DMS53 treated with DMSO at 0.1 percent for 48 hours (cell line): Measurements from ENCODE around the gene MACF1.

Source experiments
- DNase-seq: peaks from one replicate; lab custom pipeline; 2025; ENCODE audit not compliant: unreplicated experiment; lab: John Stamatoyannopoulos, UW

MACF1 gene

GRCh38 chr1:39258925-39259244, 54.4 kb downstream of the MACF1 start:
- DNase-seq = no peak

- no peak for DNase-seq
Observed at GRCh38 chr1:39261712-39262221, 57.3 kb downstream of the MACF1 start.

- DNase-seq = no peak
Observed at GRCh38 chr1:39262802-39263201, 58.3 kb downstream of the MACF1 start.

DNA sequence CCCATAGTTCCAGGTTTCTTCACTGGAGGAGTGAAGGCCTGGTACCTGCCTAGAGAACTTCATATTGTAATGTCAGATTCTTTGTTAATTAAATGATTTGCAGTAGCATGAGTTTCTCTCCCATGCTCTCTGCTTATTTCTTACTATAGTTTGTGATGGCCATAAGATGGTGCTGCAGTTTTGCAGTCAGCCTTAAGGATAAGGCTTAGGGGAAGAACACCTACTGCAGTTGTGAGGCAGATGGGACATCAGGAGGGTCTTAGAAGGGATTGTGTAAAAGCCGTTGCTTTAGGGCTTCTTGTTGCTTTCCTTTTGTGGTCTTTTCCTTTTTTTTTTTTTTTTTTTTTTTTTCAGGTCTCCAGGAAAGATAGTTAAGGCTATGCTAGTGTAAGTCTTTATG, 61.8 kb downstream of the MACF1 start:
- no peak for DNase-seq

GRCh38 chr1:39266792-39267191, 62.3 kb downstream of the MACF1 start:
- DNase-seq = no peak

DNA sequence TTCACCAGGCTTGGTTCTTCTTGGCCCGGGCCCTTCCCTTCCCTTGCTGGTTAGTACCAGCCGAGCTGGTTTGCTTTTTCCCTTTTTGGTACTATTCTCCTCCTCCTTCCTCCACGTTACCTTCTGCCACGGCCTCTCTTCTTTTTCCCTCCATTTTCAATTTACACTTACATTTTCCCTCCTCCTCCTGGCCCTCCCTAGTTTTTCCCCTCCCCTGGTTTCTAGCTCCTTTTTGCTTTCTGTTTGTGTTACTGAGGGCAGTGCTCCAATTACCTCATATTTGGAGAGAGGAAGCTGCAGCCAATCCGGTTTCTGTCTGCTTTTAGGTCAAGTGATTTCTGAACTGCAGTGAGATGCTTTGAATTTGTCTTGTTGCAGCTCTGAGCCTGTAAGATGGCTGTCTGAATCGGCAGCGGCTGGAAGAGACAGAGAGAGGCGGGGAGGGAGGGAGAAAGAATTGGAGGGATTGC, 63.7 kb downstream of the MACF1 start:
- DNase-seq = peak; percentile 42

- no peak for DNase-seq
Observed at GRCh38 chr1:39268906-39269305, 64.4 kb downstream of the MACF1 start.

GRCh38 chr1:39269349-39269748, 64.9 kb downstream of the MACF1 start:
- no peak for DNase-seq

DNA sequence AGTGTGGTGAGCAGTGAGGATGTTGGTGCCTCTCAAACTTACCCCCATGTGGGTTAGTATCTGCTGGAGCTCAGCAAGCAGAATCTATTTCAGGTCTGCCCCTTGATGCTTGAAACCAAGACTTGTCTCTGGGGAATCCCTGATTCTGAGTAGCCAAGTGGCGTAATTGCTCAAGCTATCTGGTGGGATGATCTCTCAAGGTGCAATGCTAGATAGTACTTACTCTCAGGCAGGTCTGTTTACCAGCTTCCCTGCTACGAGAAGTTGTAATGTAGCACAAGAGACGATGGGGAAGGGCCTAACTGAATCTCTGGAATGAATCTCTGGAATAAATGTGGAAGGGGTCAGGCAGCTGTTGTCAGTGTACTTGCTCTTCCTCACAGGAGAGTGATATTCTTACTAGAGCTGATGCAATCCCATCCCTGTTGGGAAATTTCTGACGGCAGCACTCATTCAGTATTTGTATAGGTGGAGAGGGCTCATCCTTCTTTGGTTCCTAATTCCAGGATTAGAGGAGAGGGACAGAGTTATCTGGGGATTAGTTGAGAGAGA, 65.4 kb downstream of the MACF1 start:
- peak; percentile 71 for DNase-seq

DNA sequence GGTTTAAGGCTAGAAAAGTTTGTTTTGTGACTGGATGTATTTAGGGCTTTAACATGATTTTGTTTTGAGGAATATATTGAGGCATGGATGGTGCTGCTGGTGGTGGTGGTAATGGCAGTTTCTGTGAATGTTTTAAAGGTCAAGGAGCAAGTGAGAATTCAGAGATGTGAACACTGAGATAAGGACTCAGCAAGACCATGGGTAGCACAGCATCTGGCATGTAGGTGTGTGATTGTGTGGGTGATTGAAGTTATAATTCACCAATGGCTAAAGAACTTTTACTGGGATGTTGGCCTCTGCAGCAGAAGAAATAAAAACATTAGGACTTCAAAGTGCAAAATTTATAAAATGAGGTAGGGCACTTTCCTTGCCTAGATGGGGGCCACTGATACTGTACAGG, 65.9 kb downstream of the MACF1 start:
- no peak for DNase-seq

DNA sequence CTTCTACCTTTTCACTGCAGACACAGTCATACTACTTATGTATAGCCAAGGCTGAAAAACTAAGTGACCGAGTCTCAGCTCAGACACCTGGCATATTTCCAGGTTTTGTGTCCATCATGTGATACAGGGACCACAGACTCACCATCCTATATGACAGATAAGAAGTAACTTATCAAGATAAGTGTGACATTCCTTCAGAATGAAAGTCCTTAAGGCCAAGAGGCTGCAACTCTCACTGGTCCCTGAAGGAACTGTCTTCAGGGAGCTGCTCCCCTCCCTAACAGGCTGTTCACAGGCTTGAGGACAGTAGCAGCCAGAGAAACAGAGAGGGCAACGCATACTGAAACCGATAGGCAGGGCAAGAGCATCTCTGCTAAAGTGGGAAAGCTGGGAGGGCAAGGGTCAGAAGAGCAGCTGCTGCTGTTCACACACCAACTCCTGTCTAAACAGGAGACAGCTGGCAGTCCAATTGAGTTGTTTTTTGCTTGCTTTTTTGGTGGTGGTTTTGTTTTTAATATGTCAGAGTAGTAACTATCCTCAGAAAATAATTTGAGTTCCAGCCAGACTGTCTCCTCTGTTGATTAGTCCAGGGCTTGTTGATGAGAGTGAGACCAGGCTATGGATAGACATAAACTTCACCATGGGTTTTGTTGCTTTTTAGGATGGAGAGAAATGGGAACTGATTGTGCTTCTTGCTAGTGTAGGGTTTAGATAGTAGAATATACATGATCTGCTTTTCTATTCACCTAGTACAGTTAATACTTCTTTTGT, 67.7 kb downstream of the MACF1 start:
- peak; percentile 87 for DNase-seq

DNA sequence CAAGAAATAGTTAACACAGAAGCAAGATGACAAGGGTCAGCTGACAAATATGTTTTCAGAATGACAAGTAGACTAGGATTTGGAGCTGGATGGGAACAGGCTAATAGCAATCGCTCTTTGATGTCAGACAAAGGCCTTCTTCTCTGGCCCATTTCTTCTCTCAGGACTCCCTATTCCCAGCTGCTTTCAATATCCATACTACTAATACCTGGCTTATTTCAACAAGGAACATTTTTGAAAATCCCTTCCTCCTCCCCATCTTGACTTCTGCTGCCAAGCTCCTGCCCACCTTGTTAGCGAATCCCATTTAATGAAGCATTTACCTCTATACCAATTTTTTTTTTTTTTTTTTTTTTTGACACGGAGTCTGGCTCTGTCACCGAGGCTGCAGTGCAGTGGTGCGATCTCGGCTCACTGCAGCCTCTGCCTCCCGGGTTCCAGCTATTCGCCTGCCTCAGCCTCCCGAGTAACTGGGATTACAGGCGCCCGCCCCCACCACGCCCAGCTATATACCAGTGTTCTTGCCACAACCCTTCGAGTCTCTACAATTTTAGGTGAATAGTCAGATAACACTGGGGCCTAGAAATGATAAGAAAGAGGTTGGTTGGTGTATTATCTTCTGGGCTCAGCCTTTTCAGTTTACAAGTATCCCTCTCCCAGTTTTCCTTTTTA, 68.4 kb downstream of the MACF1 start:
- DNase-seq = peak; percentile 50

- DNase-seq = no peak
Observed at GRCh38 chr1:39275836-39276507, 71.5 kb downstream of the MACF1 start.

DNA sequence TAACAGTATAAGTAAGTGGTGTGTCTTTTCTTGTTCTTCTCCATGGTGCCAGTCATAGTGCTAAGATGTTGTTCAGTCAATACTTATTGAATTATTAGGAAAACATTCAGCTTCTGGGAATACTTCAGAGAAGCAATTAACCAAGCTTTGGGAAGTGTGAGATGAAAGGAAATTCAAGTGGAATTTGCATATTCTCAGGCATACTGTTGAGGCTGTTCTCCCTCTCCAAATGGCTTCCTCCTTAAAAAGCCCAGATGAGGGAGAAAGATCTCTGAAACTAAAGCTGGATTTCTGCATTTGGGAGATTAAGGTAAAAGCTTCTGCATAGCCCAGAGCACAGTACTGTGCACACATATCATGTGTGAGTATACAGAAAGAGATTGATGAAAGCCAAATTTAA, 73.4 kb downstream of the MACF1 start:
- DNase-seq = no peak

DNA sequence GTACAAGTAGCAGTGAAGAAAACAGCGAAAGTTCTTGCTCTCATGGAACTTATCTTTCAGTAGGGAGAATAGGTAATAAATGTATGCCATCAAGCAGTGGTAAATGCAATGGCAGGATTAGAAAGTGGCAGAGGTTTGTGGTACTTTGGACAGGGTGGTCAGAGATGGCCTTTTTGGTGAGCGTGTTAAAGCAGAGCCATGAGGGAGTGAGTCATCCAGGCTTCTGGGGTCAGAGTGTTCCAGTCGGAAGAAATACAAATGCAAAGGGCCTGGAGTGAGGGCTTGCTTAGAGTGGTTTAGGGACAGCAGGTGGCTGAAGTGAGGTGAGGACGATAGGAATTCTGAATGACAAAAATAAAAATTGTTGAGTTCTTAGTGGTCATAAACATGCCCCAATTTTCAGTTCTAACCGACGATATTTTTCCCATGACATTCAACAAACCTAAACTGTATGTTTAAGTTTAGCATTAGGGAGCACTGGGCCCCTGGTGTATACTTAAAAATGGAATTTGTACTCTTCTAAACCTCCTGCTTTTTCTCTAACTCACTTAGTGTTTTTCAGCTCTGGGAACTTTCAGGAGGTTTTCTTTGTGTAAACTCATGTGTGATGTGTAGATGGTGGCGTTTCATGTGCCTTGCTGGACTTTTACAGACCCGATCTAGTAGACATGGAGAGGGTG, 78.2 kb downstream of the MACF1 start:
- DNase-seq = no peak

- DNase-seq = peak; percentile 23
Observed at GRCh38 chr1:39283858-39284257, 79.4 kb downstream of the MACF1 start.

GRCh38 chr1:39287541-39287940, 83.0 kb downstream of the MACF1 start:
- DNase-seq = no peak

- DNase-seq = no peak
Observed at GRCh38 chr1:39288735-39289465, 84.4 kb downstream of the MACF1 start.

DNA sequence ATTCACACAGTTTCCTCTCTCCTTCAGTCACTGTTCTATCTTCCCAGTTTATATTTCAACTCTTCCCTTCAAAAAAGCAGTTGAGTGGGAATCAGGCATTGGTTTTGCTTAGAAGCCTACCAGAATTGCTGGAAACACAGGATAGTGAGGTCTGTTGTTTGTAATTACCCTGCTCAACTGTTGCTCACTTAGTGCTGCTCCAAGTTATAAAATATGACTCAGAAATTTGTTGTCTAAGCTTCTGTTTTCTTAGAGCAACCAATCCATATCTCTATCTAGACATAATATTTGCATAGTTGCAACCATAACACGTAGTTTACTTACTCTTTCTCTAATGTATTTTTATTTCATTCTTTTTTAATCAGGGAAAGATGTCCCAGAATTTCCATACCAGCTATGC, 87.9 kb downstream of the MACF1 start:
- DNase-seq = no peak

GRCh38 chr1:39293375-39294070, 89.0 kb downstream of the MACF1 start:
- DNase-seq = no peak
